Right lobe of liver (tissue), 6 donors: ENCODE data around the gene SFT2D2. TPM values are rescaled to one million over a fixed set of nuclear protein-coding genes. Genes with fewer than 3 reads are reported as not detected.

Source experiments
- ATAC-seq, 4 donors: fragments of 200-7000 bp; cut with Tn5 transposase; one replicate each; pipeline ENCODE4 v1.9.1; 2020; ENCODE audit warnings: mild to moderate bottlenecking in 4 of 4, moderate library complexity in 4 of 4
- DNase-seq, 3 donors: peaks; one replicate each; pipeline ENCODE4 v3.0.0-alpha.2; 2020
- H3K27ac ChIP-seq, 3 donors: fragments of 200-600 bp; one replicate each; pipeline ENCODE4 v1.8.0; 2022
- H3K27me3 ChIP-seq, 2 donors: fragments of 200-600 bp; one replicate each; pipeline ENCODE4 v1.8.0; 2022
- H3K36me3 ChIP-seq, 4 donors: fragments of 200-600 bp; sonication (generic) in 1 of 4; one replicate each; pipeline versions ENCODE4 v1.5.1 to v1.8.0; 2017 to 2022; ENCODE audit warnings: control low read depth in 1 of 4
- H3K4me1 ChIP-seq, 4 donors: fragments of 200-600 bp; sonication (generic) in 1 of 4; one replicate each; pipeline versions ENCODE4 v1.5.1 to v1.8.0; 2017 to 2022; ENCODE audit warnings: control low read depth in 1 of 4
- H3K4me3 ChIP-seq, 3 donors: fragments of 200-600 bp; one replicate each; pipeline ENCODE4 v1.8.0; 2022
- H3K9me3 ChIP-seq, 4 donors: fragments of 200-600 bp; sonication (generic) in 1 of 4; one replicate each; pipeline versions ENCODE4 v1.5.1 to v1.8.0; 2017 to 2022; ENCODE audit warnings: control low read depth in 1 of 4
- CTCF ChIP-seq, 4 donors: fragments of 200-600 bp in 3 of 4; fragments of 450-650 bp in 1 of 4; IDR thresholded peaks; one replicate each; pipeline versions ENCODE4 v1.5.1 to v1.8.0; 2016 to 2022; ENCODE audit warnings: antibody characterized with exemption in 4 of 4, mild to moderate bottlenecking in 2 of 4
- POLR2A ChIP-seq: fragments of 450-650 bp; IDR thresholded peaks from one replicate; pipeline ENCODE4 v1.6.1; 2017; ENCODE audit warnings: antibody characterized with exemption, mild to moderate bottlenecking
- WGBS: methylation state at CpG from one replicate; pipeline ENCODE4 v1.1.6; 2018; ENCODE audit warnings: low coverage, low lambda C conversion rate; ENCODE audit not compliant: insufficient coverage; ENCODE audit errors: missing lambda C conversion rate; 5-methylcytosine and 5-hydroxymethylcytosine counted together
- intact Hi-C, 2 donors: fragments of 100-400 bp; cut with DNase I; formaldehyde crosslinking; loops; one replicate each; pipeline versions ENCODE4 v1.11.2 to v1.14.1; 2022
- total RNA-seq, 6 experiments: library from RNA; depleted of rRNA in 2 of 6; stranded (reverse); fragments of >200 nt in 2 of 6; fragmentation: NEBNext Ultra II Directional in 3 of 6; extraction: Animal tissue kit (Norgen Biotek cat#: 25700) in 3 of 6; gene quantifications; one replicate each; pipeline versions ENCODE4 v1.1.0 to v1.2.4, GENCODE V29; 2016 to 2023
- donor health status: DM: no; HTN: yes; CAD: no.
- donor health status: DM: no; HTN: no; CAD: no.
- donor health status: DM: no; HTN: no; CAD: no.
- donor health status: DM: no; HTN: yes; CAD: no.
- donor health status: DM: no; HTN: yes; CAD: no.

The SFT2D2 gene
- total RNA-seq, 6 experiments from 2014 or later: 26.5 to 35.4 (median 29.8) TPM

- intact Hi-C loops: no loop called here
- DNase-seq (no peak), ATAC-seq (no peak)
- Histone ChIP-seq H3K4me1 (no peaks in the 10 kb centered on the region), H3K9me3 (no peaks in the 10 kb centered on the region), H3K36me3 (no peaks in the 10 kb centered on the region), H3K27me3 (no peaks in the 10 kb centered on the region), H3K4me3 (no peak overlapping the region), H3K27ac (no peak overlapping the region)
- no peak for TF ChIP-seq CTCF (IDR thresholded peaks at IDR 0.05)
- no peak for TF ChIP-seq POLR2A
- 87% methylated on average over 8 of the region's 15 CpGs for WGBS
Observed at GRCh38 chr1:168291222-168291837, 65.5 kb downstream of the SFT2D2 start.

- no peak for ATAC-seq
- no peaks in the 10 kb centered on the region for H3K27me3 ChIP-seq
- no peaks in the 10 kb centered on the region for H3K9me3 ChIP-seq
- no peak overlapping the region for H3K4me3 ChIP-seq
- intact Hi-C loops: no loop called here
- no peak for DNase-seq
- no CpG with 5 or more reads among the region's 1 CpG for WGBS
- no peak overlapping the region for H3K27ac ChIP-seq
- TF ChIP-seq POLR2A (no peak), CTCF (IDR thresholded peaks at IDR 0.05) (no peak)
- no peaks in the 10 kb centered on the region for H3K4me1 ChIP-seq
- H3K36me3 ChIP-seq: no peaks in the 10 kb centered on the region
Observed at GRCh38 chr1:168293356-168293755, 67.6 kb downstream of the SFT2D2 start.

GRCh38 chr1:168295411-168296114, 69.8 kb downstream of the SFT2D2 start:
- intact Hi-C loops: no loop called here
- no peak for ATAC-seq
- Histone ChIP-seq H3K4me3 (no peak overlapping the region), H3K9me3 (no peaks in the 10 kb centered on the region), H3K27me3 (no peaks in the 10 kb centered on the region), H3K36me3 (no peaks in the 10 kb centered on the region), H3K4me1 (no peaks in the 10 kb centered on the region), H3K27ac (no peak overlapping the region)
- 67% methylated on average over 1 of the region's 8 CpGs for WGBS
- DNase-seq: no peak
- TF ChIP-seq POLR2A (no peak), CTCF (IDR thresholded peaks at IDR 0.05) (no peak)

GRCh38 chr1:168297019-168297730, 71.4 kb downstream of the SFT2D2 start:
- Histone ChIP-seq H3K9me3 (no peaks in the 10 kb centered on the region), H3K36me3 (no peaks in the 10 kb centered on the region), H3K27ac (no peak overlapping the region), H3K4me1 (peaks cover 0 to 4% (median 0%) of the 10 kb centered on the region in 4 donors), H3K27me3 (no peaks in the 10 kb centered on the region), H3K4me3 (no peak overlapping the region)
- no peak for DNase-seq
- WGBS: 85% methylated on average over 7 of the region's 7 CpGs
- TF ChIP-seq POLR2A: no peak
- TF ChIP-seq CTCF (IDR thresholded peaks at IDR 0.05): no peak
- no peak for ATAC-seq
- intact Hi-C loops: no loop called here
